ENCODE results near the gene SEMA3A.
A peak's percentile ranks its signal among the peaks of the same experiment; 100 is the strongest.

SEMA3A gene

GRCh38 chr7:84188786-84189405 lies 5.7 kb downstream of the SEMA3A start:
- FAIRE-seq (no peak), DNase-seq (ENCODE audit: insufficient read length, low spot score) (no peak)
- TF ChIP-seq CTCF (IDR thresholded peaks at IDR 0.05; ENCODE audit: insufficient read depth, missing control alignments), result peak; percentile 75

GRCh38 chr7:84187813-84188510 lies 6.6 kb downstream of the SEMA3A start:
- FAIRE-seq (no peak), DNase-seq (ENCODE audit: insufficient read length, low spot score) (no peak)
- TF ChIP-seq CTCF (IDR thresholded peaks at IDR 0.05; ENCODE audit: insufficient read depth, missing control alignments), result no peak

- DNase-seq (ENCODE audit: insufficient read length, low spot score) (no peak), FAIRE-seq (no peak)
- no peak for TF ChIP-seq CTCF (IDR thresholded peaks at IDR 0.05; ENCODE audit: insufficient read depth, missing control alignments)
These were observed 7.3 kb downstream of the SEMA3A start for GRCh38 chr7:84187087-84187805.

- FAIRE-seq, result peak; percentile 68
These were observed 10.8 kb downstream of the SEMA3A start for GRCh38 chr7:84183741-84184140.

GRCh38 chr7:84182301-84182700 lies 12.3 kb downstream of the SEMA3A start:
- peak; percentile 48 for FAIRE-seq
- TF ChIP-seq CTCF (IDR thresholded peaks at IDR 0.05; ENCODE audit: insufficient read depth, missing control alignments), result no peak
- DNase-seq (ENCODE audit: insufficient read length, low spot score), result no peak

More at GRCh38 chr7:84183741-84184140, 10.8 kb downstream of the SEMA3A start:
- DNase-seq (ENCODE audit: insufficient read length, low spot score), result no peak
- no peak for TF ChIP-seq CTCF (IDR thresholded peaks at IDR 0.05; ENCODE audit: insufficient read depth, missing control alignments)

- no peak for DNase-seq (ENCODE audit: insufficient read length, low spot score)
- FAIRE-seq, result no peak
- no peak for TF ChIP-seq CTCF (IDR thresholded peaks at IDR 0.05; ENCODE audit: insufficient read depth, missing control alignments)
These were observed 13.0 kb downstream of the SEMA3A start for GRCh38 chr7:84181628-84182027.

Measured in D721Med (cell line).